ENCODE data around the gene LSM2. TPM values are rescaled to one million over a fixed set of nuclear protein-coding genes. Genes with fewer than 3 reads are reported as not detected.
A peak's percentile ranks its signal among the peaks of the same experiment; 100 is the strongest.

Gene LSM2
- total RNA-seq, 1 donor from 2014 or later, result 89.0 TPM

- no peak for TF ChIP-seq CTCF (IDR thresholded peaks at IDR 0.05; ENCODE audit: insufficient read depth, low read length, poor library complexity, severe bottlenecking)
- no peak overlapping the region for H3K4me3 ChIP-seq (ENCODE audit: low read depth, low read length)
- no peaks in the 10 kb centered on the region for H3K27me3 ChIP-seq (ENCODE audit: control insufficient read depth, insufficient read depth, low read length)
- no peaks in the 10 kb centered on the region for H3K36me3 ChIP-seq (ENCODE audit: control insufficient read depth, insufficient read depth, low read length)
- no peak for DNase-seq (ENCODE audit: low read depth)
Measured at GRCh38 chr6:31799781-31800180, 7.0 kb downstream of the LSM2 start.

- DNase-seq (ENCODE audit: low read depth), result no peak
- Histone ChIP-seq H3K4me3 (ENCODE audit: low read depth, low read length) (no peak overlapping the region), H3K27me3 (ENCODE audit: control insufficient read depth, insufficient read depth, low read length) (no peaks in the 10 kb centered on the region), H3K36me3 (ENCODE audit: control insufficient read depth, insufficient read depth, low read length) (no peaks in the 10 kb centered on the region)
- no peak for TF ChIP-seq CTCF (IDR thresholded peaks at IDR 0.05; ENCODE audit: insufficient read depth, low read length, poor library complexity, severe bottlenecking)
Measured at GRCh38 chr6:31797588-31797987, 9.2 kb downstream of the LSM2 start.

- Histone ChIP-seq H3K27me3 (ENCODE audit: control insufficient read depth, insufficient read depth, low read length) (no peaks in the 10 kb centered on the region), H3K4me3 (ENCODE audit: low read depth, low read length) (no peak overlapping the region), H3K36me3 (ENCODE audit: control insufficient read depth, insufficient read depth, low read length) (no peaks in the 10 kb centered on the region)
- DNase-seq (ENCODE audit: low read depth), result no peak
- no peak for TF ChIP-seq CTCF (IDR thresholded peaks at IDR 0.05; ENCODE audit: insufficient read depth, low read length, poor library complexity, severe bottlenecking)
Measured at GRCh38 chr6:31796993-31797385, 9.8 kb downstream of the LSM2 start.

GRCh38 chr6:31795616-31796298 is 11.0 kb downstream of the LSM2 start, which contains the start of gene VARS1:
Gene VARS1 (minus strand): TSS chr6:31795752. CDS start chr6:31795217, 535 bp downstream.
- H3K27me3 ChIP-seq (ENCODE audit: control insufficient read depth, insufficient read depth, low read length), result no peaks in the 10 kb centered on the region
- TF ChIP-seq CTCF (IDR thresholded peaks at IDR 0.05; ENCODE audit: insufficient read depth, low read length, poor library complexity, severe bottlenecking), result peak; percentile 76
- H3K4me3 ChIP-seq (ENCODE audit: low read depth, low read length), result peak within 1 kb of the TSS; percentile 75
- DNase-seq (ENCODE audit: low read depth), result no peak
- H3K36me3 ChIP-seq (ENCODE audit: control insufficient read depth, insufficient read depth, low read length), result no peaks in the 10 kb centered on the region

GRCh38 chr6:31794866-31795615 is 11.7 kb downstream of the LSM2 start:
- DNase-seq (ENCODE audit: low read depth), result no peak
- H3K36me3 ChIP-seq (ENCODE audit: control insufficient read depth, insufficient read depth, low read length), result no peaks in the 10 kb centered on the region
- peak overlapping the region; percentile 75 for H3K4me3 ChIP-seq (ENCODE audit: low read depth, low read length)
- no peak for TF ChIP-seq CTCF (IDR thresholded peaks at IDR 0.05; ENCODE audit: insufficient read depth, low read length, poor library complexity, severe bottlenecking)
- H3K27me3 ChIP-seq (ENCODE audit: control insufficient read depth, insufficient read depth, low read length), result no peaks in the 10 kb centered on the region

Data from kidney epithelial cell (primary cell).